Natural killer cell (primary cell): ENCODE data around the gene PPHLN1. TPM values are rescaled to one million over a fixed set of nuclear protein-coding genes. Genes with fewer than 3 reads are reported as not detected.

Experiments
- ATAC-seq, 3 donors: fragments of 150-1000 bp in 2 of 3; fragments of 200-7000 bp in 1 of 3; cut with Tn5 transposase; 1 replicate in 1 of 3; 2 replicates in 2 of 3; pipeline ENCODE4 v1.10.0; 2021; ENCODE audit warnings: mild to moderate bottlenecking in 2 of 3, moderate library complexity in 2 of 3
- DNase-seq, 2 donors: peaks; one replicate each; pipeline versions ENCODE4 v3.0.0 to v3.0.0-alpha.2; 2013 to 2021; ENCODE audit warnings: mixed read lengths in 1 of 2
- H3K27ac ChIP-seq: one replicate; pipeline ENCODE4 v1.5.1; 2013; ENCODE audit warnings: mild to moderate bottlenecking, low read length
- H3K27me3 ChIP-seq: one replicate; pipeline ENCODE4 v1.6.1; 2013; ENCODE audit warnings: low read length; ENCODE audit not compliant: control insufficient read depth, insufficient read depth
- H3K36me3 ChIP-seq: one replicate; pipeline ENCODE4 v1.6.1; 2013; ENCODE audit warnings: low read length; ENCODE audit not compliant: control insufficient read depth, insufficient read depth
- H3K4me1 ChIP-seq: one replicate; pipeline ENCODE4 v1.6.1; 2013; ENCODE audit warnings: low read length; ENCODE audit not compliant: control insufficient read depth, insufficient read depth
- H3K4me3 ChIP-seq: one replicate; pipeline ENCODE4 v1.5.1; 2013; ENCODE audit warnings: low read length
- H3K9me3 ChIP-seq: one replicate; pipeline ENCODE4 v1.6.1; 2013; ENCODE audit warnings: low read length; ENCODE audit not compliant: control insufficient read depth, insufficient read depth
- H3K27ac Mint-ChIP-seq, 2 donors: one replicate each; pipeline ENCODE4 v1.8.0; 2022; ENCODE audit warnings: mild to moderate bottlenecking in 2 of 2, mixed read lengths in 2 of 2, moderate library complexity in 1 of 2
- H3K27me3 Mint-ChIP-seq, 2 donors: one replicate each; pipeline ENCODE4 v1.8.0; 2022; ENCODE audit warnings: low read depth in 2 of 2, mixed read lengths in 2 of 2
- H3K36me3 Mint-ChIP-seq: one replicate; pipeline ENCODE4 v1.8.0; 2022; ENCODE audit warnings: mixed read lengths
- H3K4me1 Mint-ChIP-seq, 2 donors: one replicate each; pipeline ENCODE4 v1.8.0; 2022; ENCODE audit warnings: mixed read lengths in 2 of 2
- H3K4me3 Mint-ChIP-seq: one replicate; pipeline ENCODE4 v1.8.0; 2022; ENCODE audit warnings: mild to moderate bottlenecking, moderate library complexity, mixed read lengths
- H3K9me3 Mint-ChIP-seq, 2 donors: one replicate each; pipeline ENCODE4 v1.8.0; 2022; ENCODE audit warnings: mixed read lengths in 2 of 2
- CTCF ChIP-seq: fragments of 200-600 bp; IDR thresholded peaks from one replicate; pipeline ENCODE4 v1.8.0; 2022; ENCODE audit warnings: antibody characterized with exemption
- WGBS: methylation state at CpG from one replicate; pipeline ENCODE4 v1.1.7; 2013; ENCODE audit warnings: missing lambda C conversion rate; ENCODE audit not compliant: insufficient coverage; 5-methylcytosine and 5-hydroxymethylcytosine counted together
- intact Hi-C: fragments of 100-400 bp; cut with micrococcal nuclease; formaldehyde crosslinking; loops from one replicate; pipeline ENCODE4 v1.14.2; 2022
- total RNA-seq, 4 donors: library from RNA; stranded (reverse); fragments of 120-200 nt in 1 of 4; gene quantifications; one replicate each; pipeline versions ENCODE4 v1.2.3 to v1.2.4, GENCODE V29; 2013 to 2022

The PPHLN1 gene
- total RNA-seq, 3 donors from 2014 or later (not counting 1 experiment from before 2014, with no cell fraction given) = 98.2 to 101 (median 101) TPM

- Mint-ChIP-seq H3K9me3 (no peaks in the 10 kb centered on the region), H3K27me3 (peaks cover 41 to 77% of the 10 kb centered on the region in 2 donors), H3K4me3 (peak overlapping the region; percentile 40), H3K27ac (no peak overlapping the region), H3K36me3 (no peaks in the 10 kb centered on the region), H3K4me1 (peaks cover 11 to 15% of the 10 kb centered on the region in 2 donors)
- H3K4me1 ChIP-seq = peaks cover 14% of the 10 kb centered on the region
- H3K27me3 ChIP-seq = peaks cover 23% of the 10 kb centered on the region
- no peak overlapping the region for H3K4me3 ChIP-seq
- DNase-seq (no peak), ATAC-seq (no peak)
- H3K9me3 ChIP-seq = no peaks in the 10 kb centered on the region
- WGBS = 96% methylated on average over 2 of the region's 3 CpGs
- no peak overlapping the region for H3K27ac ChIP-seq
- TF ChIP-seq CTCF = no peak
- no peaks in the 10 kb centered on the region for H3K36me3 ChIP-seq
- intact Hi-C loops = no loop called here
Observed at GRCh38 chr12:42484996-42485395, 159.0 kb downstream of the PPHLN1 start.

- WGBS = 84% methylated on average over 3 of the region's 3 CpGs
- H3K4me1 Mint-ChIP-seq = peaks cover 11 to 15% of the 10 kb centered on the region in 2 donors
- intact Hi-C loops = no loop called here
- no peaks in the 10 kb centered on the region for H3K36me3 ChIP-seq
- H3K4me3 ChIP-seq = no peak overlapping the region
- peak overlapping the region; percentile 28 for H3K4me3 Mint-ChIP-seq
- no peaks in the 10 kb centered on the region for H3K9me3 ChIP-seq
- no peaks in the 10 kb centered on the region for H3K9me3 Mint-ChIP-seq
- no peak for ATAC-seq
- TF ChIP-seq CTCF = no peak
- no peak overlapping the region for H3K27ac Mint-ChIP-seq
- no peaks in the 10 kb centered on the region for H3K36me3 Mint-ChIP-seq
- no peak for DNase-seq
- H3K27me3 ChIP-seq = peaks cover 23% of the 10 kb centered on the region
- H3K27ac ChIP-seq = no peak overlapping the region
- peaks cover 14% of the 10 kb centered on the region for H3K4me1 ChIP-seq
- H3K27me3 Mint-ChIP-seq = peaks cover 39 to 73% of the 10 kb centered on the region in 2 donors
Observed at GRCh38 chr12:42485823-42486222, 159.9 kb downstream of the PPHLN1 start.

GRCh38 chr12:42486407-42486806, 160.4 kb downstream of the PPHLN1 start:
- no peak for DNase-seq
- no peaks in the 10 kb centered on the region for H3K9me3 ChIP-seq
- no peak overlapping the region for H3K4me3 Mint-ChIP-seq
- H3K27ac ChIP-seq = no peak overlapping the region
- H3K4me1 Mint-ChIP-seq = peaks cover 11 to 15% of the 10 kb centered on the region in 2 donors
- no peak for TF ChIP-seq CTCF
- peaks cover 36 to 67% of the 10 kb centered on the region in 2 donors for H3K27me3 Mint-ChIP-seq
- 88% methylated on average over 2 of the region's 2 CpGs for WGBS
- H3K36me3 ChIP-seq = no peaks in the 10 kb centered on the region
- H3K27ac Mint-ChIP-seq = no peak overlapping the region
- intact Hi-C loops = no loop called here
- H3K4me3 ChIP-seq = no peak overlapping the region
- H3K27me3 ChIP-seq = peaks cover 18% of the 10 kb centered on the region
- no peaks in the 10 kb centered on the region for H3K36me3 Mint-ChIP-seq
- ATAC-seq = no peak
- H3K4me1 ChIP-seq = peaks cover 14% of the 10 kb centered on the region
- H3K9me3 Mint-ChIP-seq = no peaks in the 10 kb centered on the region

- WGBS = 90% methylated on average over 5 of the region's 5 CpGs
- Mint-ChIP-seq H3K36me3 (no peaks in the 10 kb centered on the region), H3K27me3 (peaks cover 26 to 39% of the 10 kb centered on the region in 2 donors), H3K4me3 (no peak overlapping the region), H3K4me1 (no peaks in the 10 kb centered on the region), H3K27ac (no peak overlapping the region), H3K9me3 (no peaks in the 10 kb centered on the region)
- H3K4me1 ChIP-seq = no peaks in the 10 kb centered on the region
- H3K36me3 ChIP-seq = no peaks in the 10 kb centered on the region
- intact Hi-C loops = no loop called here
- no peak for TF ChIP-seq CTCF
- ATAC-seq = no peak
- peaks cover 3% of the 10 kb centered on the region for H3K27me3 ChIP-seq
- no peak for DNase-seq
- no peaks in the 10 kb centered on the region for H3K9me3 ChIP-seq
- no peak overlapping the region for H3K4me3 ChIP-seq
- H3K27ac ChIP-seq = no peak overlapping the region
Observed at GRCh38 chr12:42490261-42490842, 164.4 kb downstream of the PPHLN1 start.
